Measurements from ENCODE around the gene CAMK4. TPM values are rescaled to one million over a fixed set of nuclear protein-coding genes. Genes with fewer than 3 reads are reported as not detected.

CAMK4 gene
- total RNA-seq, 4 donors from 2014 or later = 0.19 to 1.1 (median 0.56) TPM

GRCh38 chr5:111200828-111201227, 23.4 kb upstream of the CAMK4 start:
- no peak for TF ChIP-seq CTCF (IDR thresholded peaks at IDR 0.05; ENCODE audit: low read depth)

- TF ChIP-seq CTCF (IDR thresholded peaks at IDR 0.05; ENCODE audit: low read depth) = no peak
Observed at GRCh38 chr5:111201705-111202104, 22.5 kb upstream of the CAMK4 start.

GRCh38 chr5:111211341-111211740, 12.8 kb upstream of the CAMK4 start:
- no peak for TF ChIP-seq CTCF (IDR thresholded peaks at IDR 0.05; ENCODE audit: low read depth)

GRCh38 chr5:111214052-111214742, 10.0 kb upstream of the CAMK4 start:
- no peak for TF ChIP-seq CTCF (IDR thresholded peaks at IDR 0.05; ENCODE audit: low read depth)

GRCh38 chr5:111215971-111216370, 8.2 kb upstream of the CAMK4 start:
- TF ChIP-seq CTCF (IDR thresholded peaks at IDR 0.05; ENCODE audit: low read depth) = no peak

- TF ChIP-seq CTCF (IDR thresholded peaks at IDR 0.05; ENCODE audit: low read depth) = no peak
Observed at GRCh38 chr5:111221139-111221538, 3.0 kb upstream of the CAMK4 start.

- no peak for TF ChIP-seq CTCF (IDR thresholded peaks at IDR 0.05; ENCODE audit: low read depth)
Observed at GRCh38 chr5:111223101-111223786, 940 bp upstream of the CAMK4 start.
